Body of pancreas (tissue), 4 donors: ENCODE results near the gene FLT1.

Source experiments
- CTCF ChIP-seq, 7 experiments: fragments of 450-650 bp in 4 of 7; fragments of 200-600 bp in 3 of 7; sonication (generic) in 3 of 7; IDR thresholded peaks; one replicate each; pipeline ENCODE4 v1.5.1; 2016 to 2019; ENCODE audit warnings: antibody characterized with exemption in 7 of 7
- POLR2A ChIP-seq, 3 donors: fragments of 450-650 bp; IDR thresholded peaks; one replicate each; pipeline ENCODE4 v1.6.1; 2016; ENCODE audit warnings: antibody characterized with exemption in 3 of 3, mild to moderate bottlenecking in 2 of 3

GRCh38 chr13:28336193-28336657 lies 158.7 kb downstream of the FLT1 start:
- no peak for TF ChIP-seq CTCF (IDR thresholded peaks at IDR 0.05)
- TF ChIP-seq POLR2A (IDR thresholded peaks at IDR 0.05) = no peak
